Peyer's patch (tissue), 4 donors: ENCODE measurements around the gene SPATA9.

ENCODE experiments used
- POLR2A ChIP-seq, 2 donors: fragments of 450-650 bp; IDR thresholded peaks; one replicate each; pipeline ENCODE4 v1.5.1; 2017; ENCODE audit warnings: antibody characterized with exemption in 2 of 2, mild to moderate bottlenecking in 2 of 2, moderate library complexity in 2 of 2
- TF ChIP-seq, protein P1 (sequence below), 6 experiments: fragments of 450-650 bp in 4 of 6; fragments of 200-600 bp in 2 of 6; sonication (generic) in 1 of 6; IDR thresholded peaks; one replicate each; pipeline ENCODE4 v1.5.1; 2017 to 2019; ENCODE audit warnings: antibody characterized with exemption in 6 of 6, mild to moderate bottlenecking in 3 of 6, moderate library complexity in 1 of 6

GRCh38 chr5:95617057-95617456, 65.7 kb downstream of the SPATA9 start:
- TF ChIP-seq, protein P1, sequence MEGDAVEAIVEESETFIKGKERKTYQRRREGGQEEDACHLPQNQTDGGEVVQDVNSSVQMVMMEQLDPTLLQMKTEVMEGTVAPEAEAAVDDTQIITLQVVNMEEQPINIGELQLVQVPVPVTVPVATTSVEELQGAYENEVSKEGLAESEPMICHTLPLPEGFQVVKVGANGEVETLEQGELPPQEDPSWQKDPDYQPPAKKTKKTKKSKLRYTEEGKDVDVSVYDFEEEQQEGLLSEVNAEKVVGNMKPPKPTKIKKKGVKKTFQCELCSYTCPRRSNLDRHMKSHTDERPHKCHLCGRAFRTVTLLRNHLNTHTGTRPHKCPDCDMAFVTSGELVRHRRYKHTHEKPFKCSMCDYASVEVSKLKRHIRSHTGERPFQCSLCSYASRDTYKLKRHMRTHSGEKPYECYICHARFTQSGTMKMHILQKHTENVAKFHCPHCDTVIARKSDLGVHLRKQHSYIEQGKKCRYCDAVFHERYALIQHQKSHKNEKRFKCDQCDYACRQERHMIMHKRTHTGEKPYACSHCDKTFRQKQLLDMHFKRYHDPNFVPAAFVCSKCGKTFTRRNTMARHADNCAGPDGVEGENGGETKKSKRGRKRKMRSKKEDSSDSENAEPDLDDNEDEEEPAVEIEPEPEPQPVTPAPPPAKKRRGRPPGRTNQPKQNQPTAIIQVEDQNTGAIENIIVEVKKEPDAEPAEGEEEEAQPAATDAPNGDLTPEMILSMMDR (IDR thresholded peaks at IDR 0.05): no peak
- no peak for TF ChIP-seq POLR2A (IDR thresholded peaks at IDR 0.05)
